Hepatocyte (in vitro differentiated cells): ENCODE measurements around the gene ZNF831. TPM values are rescaled to one million over a fixed set of nuclear protein-coding genes. Genes with fewer than 3 reads are reported as not detected.

ENCODE experiments used
- DNase-seq: peaks from one replicate; pipeline ENCODE4 v3.0.0-alpha.2; 2016; ENCODE audit warnings: low spot score
- H2AFZ ChIP-seq: fragments of 200-600 bp; sonication (generic); 2 replicates; pipeline ENCODE4 v1.6.0; 2016; ENCODE audit warnings: antibody characterized with exemption, mild to moderate bottlenecking
- H3K27ac ChIP-seq: fragments of 200-600 bp; sonication (generic); 2 replicates; pipeline ENCODE4 v1.5.1; 2016; ENCODE audit warnings: mild to moderate bottlenecking
- H3K27me3 ChIP-seq: fragments of 200-600 bp; sonication (generic); 2 replicates; pipeline ENCODE4 v1.6.1; 2016
- H3K36me3 ChIP-seq: fragments of 200-600 bp; sonication (generic); replicated peaks from 2 replicates; pipeline ENCODE4 v1.5.1; 2016; ENCODE audit warnings: low read depth; ENCODE audit not compliant: insufficient read depth
- H3K4me1 ChIP-seq: fragments of 200-600 bp; sonication (generic); 2 replicates; pipeline ENCODE4 v1.5.1; 2016; ENCODE audit warnings: mild to moderate bottlenecking, moderate library complexity; ENCODE audit not compliant: insufficient read depth
- H3K4me2 ChIP-seq: fragments of 200-600 bp; sonication (generic); 2 replicates; pipeline ENCODE4 v1.6.0; 2016
- H3K4me3 ChIP-seq: fragments of 200-600 bp; sonication (generic); 2 replicates; pipeline ENCODE4 v1.5.1; 2016; ENCODE audit warnings: mild to moderate bottlenecking
- H3K79me2 ChIP-seq: fragments of 200-600 bp; sonication (generic); 2 replicates; pipeline ENCODE4 v1.6.0; 2017; ENCODE audit warnings: mild to moderate bottlenecking
- H3K9me2 ChIP-seq: fragments of 200-600 bp; sonication (generic); replicated peaks from 2 replicates; pipeline ENCODE4 v1.6.0; 2017; ENCODE audit warnings: mild to moderate bottlenecking; ENCODE audit not compliant: insufficient read depth
- H3K9me3 ChIP-seq: fragments of 200-600 bp; sonication (generic); 2 replicates; pipeline ENCODE4 v1.5.1; 2016; ENCODE audit warnings: low read depth, mild to moderate bottlenecking
- H4K20me1 ChIP-seq: fragments of 200-600 bp; sonication (generic); 2 replicates; pipeline ENCODE4 v1.6.0; 2016; ENCODE audit warnings: mild to moderate bottlenecking; ENCODE audit not compliant: insufficient read depth, poor library complexity, severe bottlenecking
- CTCF ChIP-seq: fragments of 200-600 bp; sonication (generic); IDR thresholded peaks from 2 replicates; pipeline ENCODE4 v1.5.1; 2016; ENCODE audit warnings: antibody characterized with exemption, mild to moderate bottlenecking; ENCODE audit not compliant: poor library complexity
- EZH2 ChIP-seq: fragments of 200-600 bp; sonication (generic); IDR thresholded peaks from 2 replicates; pipeline ENCODE4 v1.6.1; 2016; ENCODE audit warnings: antibody characterized with exemption, mild to moderate bottlenecking, borderline replicate concordance
- EZH2phosphoT487 ChIP-seq: fragments of 200-600 bp; sonication (generic); IDR thresholded peaks from one replicate; pipeline ENCODE4 v1.6.1; 2018; ENCODE audit warnings: antibody characterized with exemption, mild to moderate bottlenecking, low read depth, moderate library complexity; ENCODE audit not compliant: unreplicated experiment, severe bottlenecking
- WGBS: methylation state at CpG from one replicate; pipeline ENCODE4 v1.1.6; 2016; ENCODE audit warnings: low lambda C conversion rate; ENCODE audit errors: missing lambda C conversion rate; 5-methylcytosine and 5-hydroxymethylcytosine counted together
- polyA plus RNA-seq: library from polyadenylated mRNA; unstranded; fragments of >200 nt; fragmentation: Nextera tagmentation; extraction: Ambion mirVana; gene quantifications from 2 replicates; pipeline ENCODE4 v1.2.1, GENCODE V29; 2016
- total RNA-seq: library from RNA; depleted of rRNA; stranded (reverse); fragments of >200 nt; gene quantifications from 2 replicates; pipeline ENCODE4 v1.2.3, GENCODE V29; 2014

ZNF831 gene
- total and polyA plus RNA-seq, 2 experiments from 2014 or later, result not detected

GRCh38 chr20:59160389-59161115 lies 3.1 kb upstream of the ZNF831 start:
- H3K4me2 ChIP-seq, result no peak overlapping the region
- H2AFZ ChIP-seq, result no peak overlapping the region
- no peaks in the 10 kb centered on the region for H3K9me3 ChIP-seq
- H3K27ac ChIP-seq, result no peak overlapping the region
- DNase-seq, result no peak
- no peaks in the 10 kb centered on the region for H3K36me3 ChIP-seq
- no peaks in the 10 kb centered on the region for H3K79me2 ChIP-seq
- no peaks in the 10 kb centered on the region for H3K9me2 ChIP-seq
- no peak for TF ChIP-seq EZH2phosphoT487
- WGBS, result 84% methylated on average over 9 of the region's 9 CpGs
- H4K20me1 ChIP-seq, result no peaks in the 10 kb centered on the region
- peaks cover 4% of the 10 kb centered on the region for H3K4me1 ChIP-seq
- H3K27me3 ChIP-seq, result no peaks in the 10 kb centered on the region
- no peak overlapping the region for H3K4me3 ChIP-seq

- H3K27ac ChIP-seq, result no peak overlapping the region
- 86% methylated on average over 2 of the region's 2 CpGs for WGBS
- no peaks in the 10 kb centered on the region for H3K9me3 ChIP-seq
Measured at GRCh38 chr20:59161721-59162120, 1.9 kb upstream of the ZNF831 start.

GRCh38 chr20:59164686-59165391 lies 1.2 kb downstream of the ZNF831 start:
- Histone ChIP-seq H3K4me3 (no peak overlapping the region), H3K4me2 (no peak overlapping the region), H3K27me3 (no peaks in the 10 kb centered on the region), H3K79me2 (no peaks in the 10 kb centered on the region), H4K20me1 (no peaks in the 10 kb centered on the region), H3K36me3 (no peaks in the 10 kb centered on the region), H3K4me1 (no peaks in the 10 kb centered on the region), H3K9me2 (no peaks in the 10 kb centered on the region), H2AFZ (no peak overlapping the region), H3K27ac (no peak overlapping the region), H3K9me3 (no peaks in the 10 kb centered on the region)
- WGBS, result 62% methylated on average over 9 of the region's 9 CpGs
- no peak for TF ChIP-seq CTCF
- TF ChIP-seq EZH2phosphoT487, result no peak
- TF ChIP-seq EZH2, result no peak
- no peak for DNase-seq

More at GRCh38 chr20:59161721-59162120, 1.9 kb upstream of the ZNF831 start:
- Histone ChIP-seq H3K9me2 (no peaks in the 10 kb centered on the region), H4K20me1 (no peaks in the 10 kb centered on the region), H3K36me3 (no peaks in the 10 kb centered on the region), H3K4me1 (peaks cover 4% of the 10 kb centered on the region), H3K79me2 (no peaks in the 10 kb centered on the region), H3K27me3 (no peaks in the 10 kb centered on the region), H3K4me3 (no peak overlapping the region), H3K4me2 (no peak overlapping the region), H2AFZ (no peak overlapping the region)
- TF ChIP-seq EZH2 (no peak), EZH2phosphoT487 (no peak), CTCF (no peak)
- DNase-seq, result no peak

- TF ChIP-seq CTCF, result no peak
- no peak overlapping the region for H3K4me2 ChIP-seq
- H3K4me1 ChIP-seq, result no peaks in the 10 kb centered on the region
- H3K27ac ChIP-seq, result peak overlapping the region; percentile 26
- no peak overlapping the region for H3K4me3 ChIP-seq
- no peak overlapping the region for H2AFZ ChIP-seq
- WGBS, result 100% methylated on average over 1 of the region's 1 CpG
- no peaks in the 10 kb centered on the region for H4K20me1 ChIP-seq
- DNase-seq, result peak; percentile 41
- H3K27me3 ChIP-seq, result no peaks in the 10 kb centered on the region
- no peaks in the 10 kb centered on the region for H3K9me3 ChIP-seq
- no peaks in the 10 kb centered on the region for H3K9me2 ChIP-seq
- H3K36me3 ChIP-seq, result no peaks in the 10 kb centered on the region
- no peaks in the 10 kb centered on the region for H3K79me2 ChIP-seq
Measured at GRCh38 chr20:59165396-59165795, 1.8 kb downstream of the ZNF831 start.
